B cell (primary cell): ENCODE results near the gene TWSG1.
"Not testable (repeated sequence)": the region's sequence is repeated elsewhere in the genome, so short reads cannot be mapped to it uniquely, and the experiment has no call there.

Source experiments
- EZH2 ChIP-seq: IDR thresholded peaks from 2 replicates; pipeline ENCODE4 v1.6.1; 2012; ENCODE audit warnings: borderline replicate concordance, low read depth, mild to moderate bottlenecking, moderate library complexity, low read length; ENCODE audit not compliant: insufficient read depth, poor library complexity, severe bottlenecking
- TF ChIP-seq, protein P1 (sequence below): fragments of 200-600 bp; IDR thresholded peaks from one replicate; pipeline ENCODE4 v1.8.0; 2022; ENCODE audit warnings: antibody characterized with exemption, mild to moderate bottlenecking

- TF ChIP-seq, protein P1, sequence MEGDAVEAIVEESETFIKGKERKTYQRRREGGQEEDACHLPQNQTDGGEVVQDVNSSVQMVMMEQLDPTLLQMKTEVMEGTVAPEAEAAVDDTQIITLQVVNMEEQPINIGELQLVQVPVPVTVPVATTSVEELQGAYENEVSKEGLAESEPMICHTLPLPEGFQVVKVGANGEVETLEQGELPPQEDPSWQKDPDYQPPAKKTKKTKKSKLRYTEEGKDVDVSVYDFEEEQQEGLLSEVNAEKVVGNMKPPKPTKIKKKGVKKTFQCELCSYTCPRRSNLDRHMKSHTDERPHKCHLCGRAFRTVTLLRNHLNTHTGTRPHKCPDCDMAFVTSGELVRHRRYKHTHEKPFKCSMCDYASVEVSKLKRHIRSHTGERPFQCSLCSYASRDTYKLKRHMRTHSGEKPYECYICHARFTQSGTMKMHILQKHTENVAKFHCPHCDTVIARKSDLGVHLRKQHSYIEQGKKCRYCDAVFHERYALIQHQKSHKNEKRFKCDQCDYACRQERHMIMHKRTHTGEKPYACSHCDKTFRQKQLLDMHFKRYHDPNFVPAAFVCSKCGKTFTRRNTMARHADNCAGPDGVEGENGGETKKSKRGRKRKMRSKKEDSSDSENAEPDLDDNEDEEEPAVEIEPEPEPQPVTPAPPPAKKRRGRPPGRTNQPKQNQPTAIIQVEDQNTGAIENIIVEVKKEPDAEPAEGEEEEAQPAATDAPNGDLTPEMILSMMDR = not testable (repeated sequence)
- TF ChIP-seq EZH2 = not testable (repeated sequence)
Measured at GRCh38 chr18:9430315-9430714, 95.7 kb downstream of the TWSG1 start.
